PC-9 (cell line): ENCODE measurements around the gene ACTR3.

Experiments used
- EZH2 ChIP-seq: fragments of 200-600 bp; sonication (generic); IDR thresholded peaks from 2 replicates; pipeline ENCODE4 v1.8.0; 2017; ENCODE audit warnings: antibody characterized with exemption, low read depth
- TF ChIP-seq, protein P1 (sequence below): fragments of 200-600 bp; sonication (generic); conservative IDR thresholded peaks from 2 replicates; pipeline ENCODE4 v1.6.1; 2017; ENCODE audit warnings: mixed run types, antibody characterized with exemption, mild to moderate bottlenecking, moderate library complexity

DNA sequence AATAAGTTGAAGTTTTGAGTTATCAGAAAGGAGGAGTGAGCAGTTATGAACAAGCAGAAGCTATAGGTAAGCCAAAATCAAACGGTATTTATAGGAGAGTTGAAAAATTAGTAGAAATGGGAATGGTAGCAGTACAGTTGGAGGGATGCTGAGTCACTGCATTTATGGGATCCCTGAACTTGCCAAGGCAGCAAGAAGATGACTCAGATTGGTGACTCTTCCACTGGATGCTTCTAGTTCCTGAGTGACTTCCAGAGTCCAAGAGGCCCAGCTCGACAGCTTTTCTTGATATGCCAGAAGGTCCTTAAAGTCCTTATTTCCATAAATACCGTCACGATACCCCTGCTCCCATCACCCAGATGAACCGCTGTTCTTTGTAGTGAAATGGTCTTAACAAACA, 31.1 kb upstream of the ACTR3 start:
- TF ChIP-seq EZH2 = no peak
- TF ChIP-seq, protein P1, sequence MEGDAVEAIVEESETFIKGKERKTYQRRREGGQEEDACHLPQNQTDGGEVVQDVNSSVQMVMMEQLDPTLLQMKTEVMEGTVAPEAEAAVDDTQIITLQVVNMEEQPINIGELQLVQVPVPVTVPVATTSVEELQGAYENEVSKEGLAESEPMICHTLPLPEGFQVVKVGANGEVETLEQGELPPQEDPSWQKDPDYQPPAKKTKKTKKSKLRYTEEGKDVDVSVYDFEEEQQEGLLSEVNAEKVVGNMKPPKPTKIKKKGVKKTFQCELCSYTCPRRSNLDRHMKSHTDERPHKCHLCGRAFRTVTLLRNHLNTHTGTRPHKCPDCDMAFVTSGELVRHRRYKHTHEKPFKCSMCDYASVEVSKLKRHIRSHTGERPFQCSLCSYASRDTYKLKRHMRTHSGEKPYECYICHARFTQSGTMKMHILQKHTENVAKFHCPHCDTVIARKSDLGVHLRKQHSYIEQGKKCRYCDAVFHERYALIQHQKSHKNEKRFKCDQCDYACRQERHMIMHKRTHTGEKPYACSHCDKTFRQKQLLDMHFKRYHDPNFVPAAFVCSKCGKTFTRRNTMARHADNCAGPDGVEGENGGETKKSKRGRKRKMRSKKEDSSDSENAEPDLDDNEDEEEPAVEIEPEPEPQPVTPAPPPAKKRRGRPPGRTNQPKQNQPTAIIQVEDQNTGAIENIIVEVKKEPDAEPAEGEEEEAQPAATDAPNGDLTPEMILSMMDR = no peak
